Testis (tissue), 3 donors: ENCODE results near the gene PAX1. TPM values are rescaled to one million over a fixed set of nuclear protein-coding genes. Genes with fewer than 3 reads are reported as not detected.

Experiments used
- DNase-seq: peaks from one replicate; pipeline ENCODE4 v3.0.0-alpha.2; 2019
- H3K27ac ChIP-seq, 2 donors: fragments of 200-600 bp; sonication (generic); one replicate each; pipeline ENCODE4 v1.5.1; 2019
- H3K27me3 ChIP-seq: fragments of 200-600 bp; sonication (generic); one replicate; pipeline ENCODE4 v1.5.1; 2019
- H3K36me3 ChIP-seq: fragments of 200-600 bp; sonication (generic); one replicate; pipeline ENCODE4 v1.5.1; 2017; ENCODE audit warnings: low read depth; ENCODE audit errors: missing control alignments
- H3K4me1 ChIP-seq: fragments of 200-600 bp; sonication (generic); one replicate; pipeline ENCODE4 v1.5.1; 2019
- H3K4me3 ChIP-seq, 2 donors: fragments of 200-600 bp; sonication (generic); one replicate each; pipeline ENCODE4 v1.5.1; 2017 to 2019
- H3K9me3 ChIP-seq: fragments of 200-600 bp; sonication (generic); one replicate; pipeline ENCODE4 v1.5.1; 2017
- CTCF ChIP-seq, 3 experiments: fragments of 450-650 bp in 2 of 3; fragments of 200-600 bp in 1 of 3; sonication (generic) in 1 of 3; IDR thresholded peaks; one replicate each; pipeline ENCODE4 v1.5.1; 2016 to 2019; ENCODE audit warnings: antibody characterized with exemption in 3 of 3, mild to moderate bottlenecking in 2 of 3, moderate library complexity in 1 of 3
- POLR2A ChIP-seq: fragments of 450-650 bp; IDR thresholded peaks from one replicate; pipeline ENCODE4 v1.6.1; 2017; ENCODE audit warnings: antibody characterized with exemption, mild to moderate bottlenecking, moderate library complexity
- WGBS, 2 donors: methylation state at CpG; one replicate each; pipeline ENCODE4 v1.1.5; 2018; 5-methylcytosine and 5-hydroxymethylcytosine counted together
- intact Hi-C: fragments of 100-400 bp; cut with DNase I; formaldehyde crosslinking; loops from one replicate; pipeline ENCODE4 v1.15.1; 2023; ENCODE audit warnings: low total_unique reads
- polyA plus RNA-seq: library from polyadenylated mRNA; stranded (reverse); fragments of 350-450 nt; fragmentation: Illumina TruSeq; extraction: RNeasy Lipid Tissue Mini Kit (QIAGEN cat#74804); gene quantifications from one replicate; pipeline ENCODE4 v1.2.3, GENCODE V29; 2014; ENCODE audit warnings: low read depth, low replicate concordance; ENCODE audit not compliant: insufficient read depth
- total RNA-seq, 2 donors: library from RNA; depleted of rRNA; stranded (reverse); fragments of >200 nt; gene quantifications; one replicate each; pipeline ENCODE4 v1.2.3, GENCODE V29; 2016

The PAX1 gene
- total and polyA plus RNA-seq, 3 donors from 2014 or later, result 0.07 TPM; not detected in 2

GRCh38 chr20:21693322-21693721 lies 12.1 kb upstream of the PAX1 start:
- H3K27me3 ChIP-seq, result no peaks in the 10 kb centered on the region
- no peaks in the 10 kb centered on the region for H3K36me3 ChIP-seq
- H3K9me3 ChIP-seq, result no peaks in the 10 kb centered on the region
- DNase-seq, result peak; percentile 49
- 27% methylated on average over 8 of the region's 8 CpGs for WGBS, 2 donors
- intact Hi-C loops, result no loop called here
- no peaks in the 10 kb centered on the region for H3K4me1 ChIP-seq
- H3K27ac ChIP-seq, result no peak overlapping the region
- TF ChIP-seq POLR2A (no peak), CTCF (IDR thresholded peaks at IDR 0.05) (peak in 2 of 3 experiments; percentile 30 to 41)
- H3K4me3 ChIP-seq, result no peak overlapping the region

GRCh38 chr20:21698494-21699215 lies 6.8 kb upstream of the PAX1 start:
- 29% methylated on average over 9 of the region's 9 CpGs for WGBS, 2 donors
- Histone ChIP-seq H3K4me3 (no peak overlapping the region), H3K9me3 (no peaks in the 10 kb centered on the region), H3K27ac (no peak overlapping the region), H3K4me1 (peaks cover 6% of the 10 kb centered on the region), H3K36me3 (no peaks in the 10 kb centered on the region), H3K27me3 (no peaks in the 10 kb centered on the region)
- TF ChIP-seq CTCF (IDR thresholded peaks at IDR 0.05) (no peak), POLR2A (no peak)
- intact Hi-C loops, result no loop called here
- no peak for DNase-seq

GRCh38 chr20:21699216-21699508 lies 6.3 kb upstream of the PAX1 start:
- intact Hi-C loops, result no loop called here
- Histone ChIP-seq H3K27ac (no peak overlapping the region), H3K4me1 (peaks cover 6% of the 10 kb centered on the region), H3K36me3 (no peaks in the 10 kb centered on the region), H3K9me3 (no peaks in the 10 kb centered on the region), H3K4me3 (no peak overlapping the region), H3K27me3 (no peaks in the 10 kb centered on the region)
- no peak for DNase-seq
- WGBS, 2 donors, result 31 to 33% methylated on average over 8 of the region's 8 CpGs
- TF ChIP-seq POLR2A (no peak), CTCF (IDR thresholded peaks at IDR 0.05) (no peak)

GRCh38 chr20:21701171-21701876 lies 4.1 kb upstream of the PAX1 start:
- intact Hi-C loops, result no loop called here
- Histone ChIP-seq H3K27ac (no peak overlapping the region), H3K27me3 (no peaks in the 10 kb centered on the region), H3K9me3 (no peaks in the 10 kb centered on the region), H3K36me3 (no peaks in the 10 kb centered on the region), H3K4me1 (peaks cover 6% of the 10 kb centered on the region), H3K4me3 (no peak overlapping the region)
- DNase-seq, result no peak
- WGBS, 2 donors, result 3% methylated on average over 29 to 33 of the region's 33 CpGs
- no peak for TF ChIP-seq CTCF (IDR thresholded peaks at IDR 0.05)
- no peak for TF ChIP-seq POLR2A
